KOPT-K1 (cell line): Measurements from ENCODE around the gene PARP15.
"Not testable (repeated sequence)": the region's sequence is repeated elsewhere in the genome, so short reads cannot be mapped to it uniquely, and the experiment has no call there.

Experiments used
- H3K27ac ChIP-seq: fragments of 200-600 bp; sonication (generic); 2 replicates; pipeline ENCODE4 v1.5.1; 2016; ENCODE audit warnings: antibody characterized with exemption, mild to moderate bottlenecking, low read depth, low read length; ENCODE audit not compliant: poor library complexity, severe bottlenecking
- H3K36me3 ChIP-seq: fragments of 200-600 bp; sonication (generic); 2 replicates; pipeline ENCODE4 v1.5.1; 2017; ENCODE audit warnings: antibody characterized with exemption, mild to moderate bottlenecking, low read length, moderate library complexity; ENCODE audit not compliant: insufficient read depth
- H3K9me3 ChIP-seq: fragments of 200-600 bp; sonication (generic); 2 replicates; pipeline ENCODE4 v1.5.1; 2017; ENCODE audit warnings: antibody characterized with exemption, low read length, mild to moderate bottlenecking; ENCODE audit not compliant: insufficient read depth, poor library complexity, severe bottlenecking

The PARP15 gene

GRCh38 chr3:122681284-122681973 is 104.0 kb downstream of the PARP15 start:
- peak overlapping the region; percentile 87 for H3K27ac ChIP-seq
- H3K36me3 ChIP-seq: no peaks in the 10 kb centered on the region; the same call in 1 of the 2 replicates
- H3K9me3 ChIP-seq: no peaks in the 10 kb centered on the region

- Histone ChIP-seq H3K36me3 (no peaks in the 10 kb centered on the region; the same call in 1 of the 2 replicates), H3K9me3 (no peaks in the 10 kb centered on the region), H3K27ac (peak overlapping the region; percentile 87)
Measured at GRCh38 chr3:122681974-122682409, 104.5 kb downstream of the PARP15 start.

- not testable (repeated sequence) for H3K36me3 ChIP-seq, H3K9me3 ChIP-seq, H3K27ac ChIP-seq
Measured at GRCh38 chr3:122682778-122683411, 105.4 kb downstream of the PARP15 start.

GRCh38 chr3:122687298-122687697 is 109.8 kb downstream of the PARP15 start:
- Histone ChIP-seq H3K27ac (no peak overlapping the region), H3K9me3 (no peaks in the 10 kb centered on the region), H3K36me3 (no peaks in the 10 kb centered on the region; the same call in 1 of the 2 replicates)
